GM23248 (cell line): ENCODE results near the gene RIC8B.

Experiments
- EZH2 ChIP-seq: fragments of 200-600 bp; sonication (generic); IDR thresholded peaks from 2 replicates; pipeline ENCODE4 v1.6.1; 2018; ENCODE audit warnings: antibody characterized with exemption, mild to moderate bottlenecking; ENCODE audit not compliant: insufficient read depth, poor library complexity, severe bottlenecking
- EZH2phosphoT487 ChIP-seq: fragments of 200-600 bp; sonication (generic); IDR thresholded peaks from 2 replicates; pipeline ENCODE4 v1.6.1; 2018; ENCODE audit warnings: antibody characterized with exemption, moderate library complexity, mild to moderate bottlenecking, low read depth; ENCODE audit not compliant: insufficient read depth

GRCh38 chr12:106801167-106801708 lies 26.8 kb downstream of the RIC8B start:
- TF ChIP-seq EZH2phosphoT487 (no peak), EZH2 (no peak)
